CD4-positive, CD25-positive, alpha-beta regulatory T cell (primary cell): Measurements from ENCODE around the gene SMIM24. TPM values are rescaled to one million over a fixed set of nuclear protein-coding genes. Genes with fewer than 3 reads are reported as not detected.

Source experiments
- ATAC-seq, 2 donors: fragments of 150-1000 bp; cut with Tn5 transposase; one replicate each; pipeline ENCODE4 v1.10.0; 2021; ENCODE audit warnings: low read depth in 2 of 2, moderate number of reproducible peaks in 2 of 2, moderate library complexity in 1 of 2
- DNase-seq, 3 donors: peaks; one replicate each; pipeline versions ENCODE4 v3.0.0 to v3.0.0-alpha.2; 2012 to 2022; ENCODE audit warnings: mixed read lengths in 1 of 3
- H3K27ac ChIP-seq: one replicate; pipeline ENCODE4 v1.7.0; 2013; ENCODE audit warnings: mild to moderate bottlenecking, low read length; ENCODE audit not compliant: insufficient read depth, poor library complexity, severe bottlenecking
- H3K27me3 ChIP-seq: one replicate; pipeline ENCODE4 v1.7.0; 2013; ENCODE audit warnings: low read length; ENCODE audit not compliant: control insufficient read depth, insufficient read depth
- H3K36me3 ChIP-seq: one replicate; pipeline ENCODE4 v1.7.0; 2013; ENCODE audit warnings: mild to moderate bottlenecking, low read length, moderate library complexity; ENCODE audit not compliant: control insufficient read depth, insufficient read depth
- H3K4me1 ChIP-seq: 2 replicates; pipeline ENCODE4 v1.7.0; 2013; ENCODE audit warnings: mild to moderate bottlenecking, low read length; ENCODE audit not compliant: insufficient read depth, control insufficient read depth, poor library complexity, severe bottlenecking
- H3K4me3 ChIP-seq: one replicate; pipeline ENCODE4 v1.7.0; 2013; ENCODE audit warnings: low read depth, mild to moderate bottlenecking, low read length, moderate library complexity
- H3K9me3 ChIP-seq, 2 experiments: 1 replicate in 1 of 2; 2 replicates in 1 of 2; pipeline ENCODE4 v1.7.0; 2013; ENCODE audit warnings: low read length in 2 of 2, mild to moderate bottlenecking in 1 of 2, moderate library complexity in 1 of 2; ENCODE audit not compliant: control insufficient read depth in 2 of 2
- H3K27ac Mint-ChIP-seq, 3 donors: one replicate each; pipeline ENCODE4 v1.8.0; 2020 to 2022; ENCODE audit warnings: mild to moderate bottlenecking in 3 of 3, mixed read lengths in 3 of 3, moderate library complexity in 2 of 3
- H3K27me3 Mint-ChIP-seq: one replicate; pipeline ENCODE4 v1.8.0; 2022; ENCODE audit warnings: mild to moderate bottlenecking, mixed read lengths
- H3K36me3 Mint-ChIP-seq: one replicate; pipeline ENCODE4 v1.8.0; 2020; ENCODE audit warnings: mixed read lengths
- H3K4me1 Mint-ChIP-seq, 4 donors: one replicate each; pipeline ENCODE4 v1.8.0; 2020 to 2022; ENCODE audit warnings: mixed read lengths in 4 of 4, mild to moderate bottlenecking in 1 of 4
- H3K4me3 Mint-ChIP-seq, 4 donors: one replicate each; pipeline ENCODE4 v1.8.0; 2020 to 2022; ENCODE audit warnings: mild to moderate bottlenecking in 4 of 4, mixed read lengths in 4 of 4, moderate library complexity in 3 of 4
- H3K9me3 Mint-ChIP-seq, 7 donors: one replicate each; pipeline ENCODE4 v1.8.0; 2020 to 2022; ENCODE audit warnings: mixed read lengths in 7 of 7, mild to moderate bottlenecking in 3 of 7, moderate library complexity in 2 of 7
- polyA plus RNA-seq, 4 donors: library from polyadenylated mRNA; unstranded; fragments of 300-500 nt; fragmentation: Illumina TruSeq; gene quantifications; one replicate each; pipeline ENCODE4 v1.2.3, GENCODE V29; 2021
- total RNA-seq: library from RNA; stranded (reverse); gene quantifications from one replicate; pipeline ENCODE4 v1.2.3, GENCODE V29; 2022

Gene SMIM24
- total and polyA plus RNA-seq, 5 donors from 2014 or later, result 1.4 TPM; not detected in 4

DNA sequence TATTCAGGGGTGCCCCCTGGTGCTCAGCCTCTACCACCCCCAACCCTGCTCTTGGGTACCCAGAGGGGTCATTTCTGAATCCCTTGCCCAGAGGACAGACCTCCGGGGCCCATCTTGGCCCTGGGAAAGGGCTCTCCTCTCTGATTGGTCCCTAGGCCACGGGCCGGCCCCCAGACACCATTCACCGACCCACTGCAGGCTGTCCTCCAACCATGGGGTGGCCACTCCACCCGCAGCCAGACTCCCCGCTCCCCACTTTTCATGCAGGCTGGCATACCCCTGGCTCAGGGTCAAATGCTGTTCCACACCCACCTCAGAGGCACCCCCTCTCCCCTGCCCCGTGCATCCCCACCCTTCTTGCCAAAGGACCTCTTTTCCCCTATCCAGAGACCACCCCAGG, 14.8 kb downstream of the SMIM24 start:
- no peak overlapping the region for H3K4me3 Mint-ChIP-seq
- H3K27me3 Mint-ChIP-seq, result peaks cover 3% of the 10 kb centered on the region
- no peak for DNase-seq
- H3K4me1 ChIP-seq, result no peaks in the 10 kb centered on the region
- H3K9me3 Mint-ChIP-seq, result peaks cover 0 to 1% (median 0%) of the 10 kb centered on the region in 7 donors
- no peaks in the 10 kb centered on the region for H3K27me3 ChIP-seq
- H3K4me3 ChIP-seq, result no peak overlapping the region
- no peaks in the 10 kb centered on the region for H3K36me3 ChIP-seq
- no peak overlapping the region for H3K27ac ChIP-seq
- H3K4me1 Mint-ChIP-seq, result no peaks in the 10 kb centered on the region
- no peaks in the 10 kb centered on the region for H3K9me3 ChIP-seq
- H3K27ac Mint-ChIP-seq, result peak overlapping the region in 2 of 3 donors; percentile 10 to 85
- H3K36me3 Mint-ChIP-seq, result no peaks in the 10 kb centered on the region
- ATAC-seq, result no peak

- peaks cover 0 to 1% (median 0%) of the 10 kb centered on the region in 7 donors for H3K9me3 Mint-ChIP-seq
- Histone ChIP-seq H3K9me3 (no peaks in the 10 kb centered on the region), H3K4me3 (no peak overlapping the region), H3K27ac (no peak overlapping the region), H3K4me1 (no peaks in the 10 kb centered on the region), H3K36me3 (no peaks in the 10 kb centered on the region), H3K27me3 (no peaks in the 10 kb centered on the region)
- ATAC-seq (no peak), DNase-seq (no peak)
- H3K27me3 Mint-ChIP-seq, result no peaks in the 10 kb centered on the region
- H3K36me3 Mint-ChIP-seq, result no peaks in the 10 kb centered on the region
- no peak overlapping the region for H3K27ac Mint-ChIP-seq
- H3K4me1 Mint-ChIP-seq, result no peaks in the 10 kb centered on the region
- H3K4me3 Mint-ChIP-seq, result no peak overlapping the region
These were observed 15.6 kb downstream of the SMIM24 start for GRCh38 chr19:3464587-3465235.

GRCh38 chr19:3463714-3464586, 16.4 kb downstream of the SMIM24 start:
- no peaks in the 10 kb centered on the region for H3K4me1 Mint-ChIP-seq
- H3K27ac Mint-ChIP-seq, result no peak overlapping the region
- no peaks in the 10 kb centered on the region for H3K27me3 ChIP-seq
- no peaks in the 10 kb centered on the region for H3K9me3 ChIP-seq
- no peak overlapping the region for H3K4me3 Mint-ChIP-seq
- no peak for ATAC-seq
- H3K36me3 Mint-ChIP-seq, result no peaks in the 10 kb centered on the region
- no peak for DNase-seq
- H3K4me1 ChIP-seq, result no peaks in the 10 kb centered on the region
- H3K36me3 ChIP-seq, result no peaks in the 10 kb centered on the region
- H3K9me3 Mint-ChIP-seq, result peaks cover 0 to 1% (median 0%) of the 10 kb centered on the region in 7 donors
- no peaks in the 10 kb centered on the region for H3K27me3 Mint-ChIP-seq
- no peak overlapping the region for H3K4me3 ChIP-seq
- H3K27ac ChIP-seq, result no peak overlapping the region

DNA sequence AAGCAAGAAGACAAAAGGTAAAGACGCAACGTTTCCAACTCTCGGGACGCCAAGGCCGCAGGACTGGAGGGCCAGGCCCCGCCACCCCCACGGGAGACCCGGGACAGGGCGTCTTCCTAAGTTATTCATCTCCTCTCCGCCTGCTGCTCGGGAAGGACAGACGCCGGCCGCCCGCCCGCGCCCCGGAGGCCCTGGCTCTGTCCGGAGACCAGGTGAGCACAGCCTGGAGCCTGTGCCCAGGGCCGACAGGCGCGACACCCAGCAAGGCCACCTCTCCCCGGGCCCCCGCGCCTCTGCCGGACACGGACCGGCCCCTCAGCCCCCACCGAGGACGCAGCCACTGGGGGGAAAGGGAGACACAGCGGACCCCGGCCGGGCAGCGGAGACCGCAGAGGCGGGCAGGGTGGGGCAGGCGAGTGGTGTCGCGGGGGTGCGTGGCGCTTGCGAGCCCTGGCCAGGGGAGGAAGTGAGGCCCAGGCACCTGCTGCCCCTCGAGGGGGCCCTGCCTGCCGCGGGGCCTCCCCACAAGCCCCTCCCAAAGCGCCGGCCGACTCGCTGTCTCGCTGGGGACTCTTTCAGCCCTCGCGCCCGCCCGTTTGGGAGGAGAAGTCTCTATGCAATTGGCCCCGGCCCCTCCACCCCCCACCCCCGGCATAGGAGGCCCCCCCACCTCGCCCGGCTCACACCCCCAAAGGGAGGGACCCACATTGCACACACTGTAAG, 17.2 kb downstream of the SMIM24 start:
- Mint-ChIP-seq H3K4me3 (no peak overlapping the region), H3K4me1 (no peaks in the 10 kb centered on the region), H3K27me3 (no peaks in the 10 kb centered on the region), H3K36me3 (no peaks in the 10 kb centered on the region), H3K27ac (no peak overlapping the region), H3K9me3 (no peaks in the 10 kb centered on the region)
- DNase-seq (no peak), ATAC-seq (no peak)
- H3K9me3 ChIP-seq, result no peaks in the 10 kb centered on the region
- H3K27ac ChIP-seq, result no peak overlapping the region
- H3K27me3 ChIP-seq, result no peaks in the 10 kb centered on the region
- no peaks in the 10 kb centered on the region for H3K36me3 ChIP-seq
- no peaks in the 10 kb centered on the region for H3K4me1 ChIP-seq
- H3K4me3 ChIP-seq, result no peak overlapping the region

- H3K9me3 Mint-ChIP-seq, result no peaks in the 10 kb centered on the region
- H3K27me3 Mint-ChIP-seq, result no peaks in the 10 kb centered on the region
- no peaks in the 10 kb centered on the region for H3K27me3 ChIP-seq
- no peaks in the 10 kb centered on the region for H3K4me1 ChIP-seq
- no peaks in the 10 kb centered on the region for H3K36me3 ChIP-seq
- no peak for DNase-seq
- no peaks in the 10 kb centered on the region for H3K4me1 Mint-ChIP-seq
- H3K9me3 ChIP-seq, result no peaks in the 10 kb centered on the region
- H3K4me3 ChIP-seq, result no peak overlapping the region
- H3K27ac ChIP-seq, result no peak overlapping the region
- peak overlapping the region in 1 of 4 donors; percentile 38 for H3K4me3 Mint-ChIP-seq
- ATAC-seq, result no peak
- no peaks in the 10 kb centered on the region for H3K36me3 Mint-ChIP-seq
- no peak overlapping the region for H3K27ac Mint-ChIP-seq
These were observed 20.3 kb downstream of the SMIM24 start for GRCh38 chr19:3459965-3460582.

GRCh38 chr19:3459089-3459881, 21.0 kb downstream of the SMIM24 start:
- no peaks in the 10 kb centered on the region for H3K36me3 Mint-ChIP-seq
- Histone ChIP-seq H3K27me3 (no peaks in the 10 kb centered on the region), H3K9me3 (no peaks in the 10 kb centered on the region), H3K36me3 (peaks cover 1% of the 10 kb centered on the region), H3K4me3 (no peak overlapping the region), H3K4me1 (no peaks in the 10 kb centered on the region), H3K27ac (no peak overlapping the region)
- no peaks in the 10 kb centered on the region for H3K9me3 Mint-ChIP-seq
- ATAC-seq, result peak in 1 of 2 donors; percentile 24
- no peak overlapping the region for H3K4me3 Mint-ChIP-seq
- H3K27ac Mint-ChIP-seq, result no peak overlapping the region
- H3K27me3 Mint-ChIP-seq, result no peaks in the 10 kb centered on the region
- no peaks in the 10 kb centered on the region for H3K4me1 Mint-ChIP-seq
- DNase-seq, result peak in 1 of 3 donors; percentile 56
